ENCODE measurements around the gene CCR7.

Gene CCR7

DNA sequence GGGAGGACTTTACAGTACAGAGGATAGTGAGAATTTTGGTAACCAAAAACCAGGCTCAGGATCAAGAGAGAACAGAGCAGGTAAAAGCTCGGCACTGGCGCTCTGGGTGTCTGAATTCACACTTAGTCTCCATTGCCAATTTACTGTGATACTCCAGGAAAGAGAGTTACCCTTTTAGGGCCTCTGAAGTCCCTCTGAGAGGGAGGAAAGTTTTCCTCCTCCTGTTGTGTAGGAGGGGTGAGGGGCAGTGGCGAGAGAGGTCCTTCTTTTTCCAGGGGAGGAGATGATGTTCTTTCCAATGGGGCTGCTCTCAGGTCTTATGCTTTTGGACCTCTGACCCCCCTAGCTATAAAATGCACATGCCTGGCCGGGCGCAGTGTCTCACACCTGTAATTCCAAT, 58.5 kb downstream of the CCR7 start:
- Histone ChIP-seq H3K27ac (no peak overlapping the region), H3K4me3 (no peak overlapping the region)
